Adrenal gland (tissue), 12 donors: Measurements from ENCODE around the gene PRKAB2. TPM values are rescaled to one million over a fixed set of nuclear protein-coding genes. Genes with fewer than 3 reads are reported as not detected.

ENCODE experiments used
- DNase-seq, 7 donors: peaks; one replicate each; pipeline ENCODE4 v3.0.0-alpha.2; 2019 to 2020
- H3K27ac ChIP-seq, 5 donors: fragments of 200-600 bp; sonication (generic) in 4 of 5; 1 replicate in 3 of 5; 2 replicates in 2 of 5; pipeline versions ENCODE4 v1.5.1 to v1.8.0; 2016 to 2020; ENCODE audit warnings: mild to moderate bottlenecking in 1 of 5
- H3K27me3 ChIP-seq: fragments of 200-600 bp; 2 replicates; pipeline ENCODE4 v1.8.0; 2021
- H3K36me3 ChIP-seq, 2 donors: fragments of 200-600 bp; replicated peaks in 1 of 2; 1 replicate in 1 of 2; 2 replicates in 1 of 2; pipeline versions ENCODE4 v1.5.1 to v1.8.0; 2018 to 2022
- H3K4me1 ChIP-seq, 2 donors: fragments of 200-600 bp; replicated peaks in 1 of 2; 1 replicate in 1 of 2; 2 replicates in 1 of 2; pipeline versions ENCODE4 v1.5.1 to v1.8.0; 2018 to 2021
- H3K4me3 ChIP-seq, 4 donors: fragments of 200-600 bp; sonication (generic) in 3 of 4; one replicate each; pipeline ENCODE4 v1.5.1; 2016 to 2018
- H3K9me3 ChIP-seq, 3 donors: fragments of 200-600 bp; sonication (generic) in 1 of 3; replicated peaks in 1 of 3; 1 replicate in 2 of 3; 2 replicates in 1 of 3; pipeline versions ENCODE4 v1.5.1 to v1.8.0; 2016 to 2021
- CTCF ChIP-seq, 6 experiments: fragments of 450-650 bp in 4 of 6; fragments of 200-600 bp in 2 of 6; sonication (generic) in 1 of 6; IDR thresholded peaks; 1 replicate in 5 of 6; 2 replicates in 1 of 6; pipeline versions ENCODE4 v1.5.1 to v1.8.0; 2016 to 2021; ENCODE audit warnings: antibody characterized with exemption in 6 of 6, mild to moderate bottlenecking in 2 of 6, moderate library complexity in 1 of 6
- POLR2A ChIP-seq, 2 donors: fragments of 450-650 bp; IDR thresholded peaks; one replicate each; pipeline ENCODE4 v1.6.1; 2017; ENCODE audit warnings: antibody characterized with exemption in 2 of 2, mild to moderate bottlenecking in 2 of 2, moderate library complexity in 1 of 2
- WGBS, 4 donors: extraction: QIAGEN DNeasy Blood & Tissue Kit in 2 of 4; methylation state at CpG; one replicate each; pipeline versions ENCODE4 v1.1.5 to v1.1.7; 2013 to 2017; 5-methylcytosine and 5-hydroxymethylcytosine counted together
- intact Hi-C, 2 donors: fragments of 100-400 bp; cut with DNase I; formaldehyde crosslinking; loops; one replicate each; pipeline versions ENCODE4 v1.14.1 to v1.15.0; 2022 to 2023
- polyA plus RNA-seq, 3 donors: library from polyadenylated mRNA; stranded (reverse); fragments of 200-250 nt in 2 of 3; fragments of 350-450 nt in 1 of 3; fragmentation: Illumina TruSeq in 1 of 3; extraction: RNeasy Lipid Tissue Mini Kit (QIAGEN cat#74804) in 1 of 3; gene quantifications; one replicate each; pipeline ENCODE4 v1.2.3, GENCODE V29; 2013 to 2014
- total RNA-seq, 9 donors: library from RNA; depleted of rRNA in 4 of 9; stranded (reverse); fragments of >200 nt in 4 of 9; fragments of 120-200 nt in 1 of 9; fragmentation: NEBNext Ultra II Directional in 1 of 9; extraction: Animal tissue kit (Norgen Biotek cat#: 25700) in 1 of 9; gene quantifications; one replicate each; pipeline versions ENCODE4 v1.1.0 to v1.2.4, GENCODE V29; 2013 to 2023
- donor health status: healthy with polysubstance abuse.
- donor health status: Bipolar disorder and iron deficiency.
- donor health status: DM: yes; HTN: yes; CAD: no.
- donor health status: DM: no; HTN: no; CAD: no.
- donor health status: DM: no; HTN: no; CAD: no.
- donor health status: DM: yes; HTN: yes; CAD: no.

Gene PRKAB2
- total and polyA plus RNA-seq, 12 donors: 4.3 to 53.8 (median 14.4) TPM

- Histone ChIP-seq H3K4me3 (no peak overlapping the region), H3K27ac (no peak overlapping the region), H3K27me3 (no peaks in the 10 kb centered on the region), H3K4me1 (no peaks in the 10 kb centered on the region), H3K9me3 (no peaks in the 10 kb centered on the region), H3K36me3 (no peaks in the 10 kb centered on the region)
- no peak for DNase-seq
- intact Hi-C loops: no loop called here
- WGBS, 4 donors: 94 to 98% (median 97%) methylated on average over 7 of the region's 7 CpGs
- TF ChIP-seq CTCF (IDR thresholded peaks at IDR 0.05) (no peak), POLR2A (IDR thresholded peaks at IDR 0.05) (no peak)
Measured at GRCh38 chr1:147208619-147209018, 36.3 kb upstream of the PRKAB2 start.

- no peaks in the 10 kb centered on the region for H3K27me3 ChIP-seq
- intact Hi-C loops: no loop called here
- WGBS, 4 donors: 79 to 91% (median 85%) methylated on average over 1 of the region's 1 CpG
- no peak overlapping the region for H3K27ac ChIP-seq
- TF ChIP-seq CTCF (IDR thresholded peaks at IDR 0.05): no peak
- no peak for TF ChIP-seq POLR2A (IDR thresholded peaks at IDR 0.05)
- no peaks in the 10 kb centered on the region for H3K4me1 ChIP-seq
- DNase-seq: no peak
- H3K9me3 ChIP-seq: no peaks in the 10 kb centered on the region
- no peaks in the 10 kb centered on the region for H3K36me3 ChIP-seq
- H3K4me3 ChIP-seq: no peak overlapping the region
Measured at GRCh38 chr1:147207192-147207591, 34.9 kb upstream of the PRKAB2 start.

GRCh38 chr1:147204080-147204479 lies 31.8 kb upstream of the PRKAB2 start:
- Histone ChIP-seq H3K27me3 (no peaks in the 10 kb centered on the region), H3K9me3 (no peaks in the 10 kb centered on the region), H3K36me3 (no peaks in the 10 kb centered on the region), H3K4me1 (no peaks in the 10 kb centered on the region), H3K4me3 (no peak overlapping the region), H3K27ac (no peak overlapping the region)
- DNase-seq: no peak
- intact Hi-C loops: no loop called here
- WGBS, 4 donors: 75 to 83% (median 81%) methylated on average over 3 of the region's 3 CpGs
- no peak for TF ChIP-seq CTCF (IDR thresholded peaks at IDR 0.05)
- no peak for TF ChIP-seq POLR2A (IDR thresholded peaks at IDR 0.05)

- 66 to 83% (median 73%) methylated on average over 2 of the region's 2 CpGs for WGBS, 4 donors
- DNase-seq: no peak
- H3K9me3 ChIP-seq: no peaks in the 10 kb centered on the region
- TF ChIP-seq POLR2A (IDR thresholded peaks at IDR 0.05) (no peak), CTCF (IDR thresholded peaks at IDR 0.05) (no peak)
- no peak overlapping the region for H3K4me3 ChIP-seq
- H3K4me1 ChIP-seq: no peaks in the 10 kb centered on the region
- H3K36me3 ChIP-seq: no peaks in the 10 kb centered on the region
- no peaks in the 10 kb centered on the region for H3K27me3 ChIP-seq
- intact Hi-C loops: no loop called here
- no peak overlapping the region for H3K27ac ChIP-seq
Measured at GRCh38 chr1:147202576-147202975, 30.3 kb upstream of the PRKAB2 start.
